Panc1 (cell line): ENCODE measurements around the gene DNMT3A. TPM values are rescaled to one million over a fixed set of nuclear protein-coding genes. Genes with fewer than 3 reads are reported as not detected.

Experiments
- ATAC-seq: fragments of 200-7000 bp; cut with Tn5 transposase; 2 replicates; pipeline ENCODE4 v1.9.1; 2020; ENCODE audit warnings: mild to moderate bottlenecking, moderate library complexity
- BruUV-seq: library from RNA; stranded (reverse); fragments of 400-500 nt; replicated peaks from 2 replicates; lab custom pipeline; 2021; lab: Mats Ljungman, UMichigan
- CTCF ChIA-PET: fragments of 300-600 bp; sonication (Branson Sonifier 250); formaldehyde crosslinking; loops from one replicate; lab custom pipeline; 2022; ENCODE audit warnings: antibody characterized with exemption; lab: Charles Lee
- POLR2A ChIA-PET: fragments of 300-600 bp; sonication (Branson Sonifier 250); formaldehyde crosslinking; loops from one replicate; lab custom pipeline; 2022; ENCODE audit warnings: antibody characterized with exemption; lab: Charles Lee
- DNase-seq: peaks from one replicate; pipeline ENCODE4 v3.0.0-alpha.2; 2010; ENCODE audit warnings: low read depth, low spot score
- H3K27ac ChIP-seq: 2 replicates; pipeline ENCODE4 v1.5.1; 2011; ENCODE audit warnings: mild to moderate bottlenecking, low read length, inconsistent platforms
- H3K27me3 ChIP-seq: fragments of 200-500 bp; sonication (Bioruptor generic); 2 replicates; pipeline ENCODE4 v1.6.0; 2014; ENCODE audit warnings: low read length, inconsistent platforms; ENCODE audit not compliant: control insufficient read depth, insufficient read depth
- H3K36me3 ChIP-seq: fragments of 200-500 bp; sonication (Bioruptor generic); 2 replicates; pipeline ENCODE4 v1.5.1; 2014; ENCODE audit warnings: inconsistent platforms, mild to moderate bottlenecking, low read length, moderate library complexity; ENCODE audit not compliant: control insufficient read depth, insufficient read depth
- H3K4me1 ChIP-seq: 2 replicates; pipeline ENCODE4 v1.5.1; 2011; ENCODE audit warnings: inconsistent platforms, mild to moderate bottlenecking, low read length, moderate library complexity; ENCODE audit not compliant: control insufficient read depth, insufficient read depth
- H3K4me3 ChIP-seq, 2 experiments: 2 replicates each; pipeline ENCODE4 v1.5.1; 2011 to 2012; ENCODE audit warnings: low read depth in 2 of 2, low read length in 2 of 2, mild to moderate bottlenecking in 2 of 2, inconsistent platforms in 1 of 2, moderate library complexity in 1 of 2
- H3K9me3 ChIP-seq: fragments of 200-500 bp; sonication (Bioruptor generic); 2 replicates; pipeline ENCODE4 v1.5.1; 2014; ENCODE audit warnings: low read depth, mild to moderate bottlenecking, inconsistent platforms, low read length, moderate library complexity; ENCODE audit not compliant: control insufficient read depth, insufficient read depth
- POLR2AphosphoS5 ChIP-seq: IDR thresholded peaks from 2 replicates; pipeline ENCODE4 v1.6.1; 2012; ENCODE audit warnings: mild to moderate bottlenecking, low read depth, low read length, moderate library complexity
- SIN3A ChIP-seq: IDR thresholded peaks from 2 replicates; pipeline ENCODE4 v1.6.1; 2012; ENCODE audit warnings: low read depth, mild to moderate bottlenecking, low read length, moderate library complexity, borderline replicate concordance; ENCODE audit not compliant: insufficient read depth
- TCF7L2 ChIP-seq: IDR thresholded peaks from 2 replicates; pipeline ENCODE4 v1.6.1; 2011; ENCODE audit warnings: mild to moderate bottlenecking, low read depth, low read length, inconsistent platforms
- in situ Hi-C: cut with HindIII; loops from 2 replicates; pipeline ENCODE4 v1.10.0; 2016; ENCODE audit warnings: low sequenced_read_pairs, low pct_unique_long_range_greater_than_20kb
- intact Hi-C: fragments of 100-400 bp; cut with micrococcal nuclease; formaldehyde crosslinking; loops from one replicate; pipeline ENCODE4 v1.10.0; 2022; ENCODE audit not compliant: unreplicated experiment
- total RNA-seq: library from RNA; stranded (reverse); gene quantifications from one replicate; pipeline ENCODE4 v1.2.1, GENCODE V29; 2021; ENCODE audit not compliant: unreplicated experiment
- TF ChIP-seq, protein P1 (sequence below), 2 experiments: IDR thresholded peaks; 2 replicates each; pipeline ENCODE4 v1.6.1; 2011 to 2012; ENCODE audit warnings: low read depth in 2 of 2, control low read depth in 1 of 2, low read length in 1 of 2, mild to moderate bottlenecking in 1 of 2, moderate library complexity in 1 of 2; ENCODE audit not compliant: insufficient read depth in 1 of 2
- TF ChIP-seq, protein P2 (sequence below): fragments of 450-650 bp; IDR thresholded peaks from 2 replicates; pipeline ENCODE4 v1.5.1; 2017; ENCODE audit warnings: mild to moderate bottlenecking

DNMT3A gene
- total RNA-seq, 1 experiment from 2014 or later, result 29.3 TPM

DNA sequence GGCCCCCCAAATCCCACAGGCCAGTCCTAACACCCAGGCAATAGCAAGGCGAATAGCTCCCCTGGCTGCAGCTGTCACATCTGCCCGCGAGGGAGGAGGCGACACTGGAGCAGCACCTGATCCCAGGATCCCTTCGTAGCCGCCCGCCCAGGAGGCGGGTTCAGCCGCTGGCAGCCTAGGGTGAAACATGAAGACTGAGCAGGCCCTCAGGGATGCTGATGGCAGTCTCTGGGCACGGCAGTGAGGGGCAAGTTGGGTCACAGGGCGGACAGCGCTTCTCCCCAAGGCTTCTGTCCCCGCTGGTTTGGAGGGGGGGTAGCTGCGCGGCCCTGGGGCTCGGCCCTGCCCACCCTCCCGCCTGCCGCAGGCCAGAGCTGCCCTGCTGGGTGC is 1.9 kb downstream of the DNMT3A start:
- Histone ChIP-seq H3K27ac (no peak overlapping the region), H3K4me3 (no peak overlapping the region), H3K27me3 (no peaks in the 10 kb centered on the region), H3K9me3 (no peaks in the 10 kb centered on the region), H3K4me1 (no peaks in the 10 kb centered on the region), H3K36me3 (no peaks in the 10 kb centered on the region)
- TF ChIP-seq POLR2AphosphoS5 (no peak), SIN3A (no peak)
- TF ChIP-seq, protein P1, sequence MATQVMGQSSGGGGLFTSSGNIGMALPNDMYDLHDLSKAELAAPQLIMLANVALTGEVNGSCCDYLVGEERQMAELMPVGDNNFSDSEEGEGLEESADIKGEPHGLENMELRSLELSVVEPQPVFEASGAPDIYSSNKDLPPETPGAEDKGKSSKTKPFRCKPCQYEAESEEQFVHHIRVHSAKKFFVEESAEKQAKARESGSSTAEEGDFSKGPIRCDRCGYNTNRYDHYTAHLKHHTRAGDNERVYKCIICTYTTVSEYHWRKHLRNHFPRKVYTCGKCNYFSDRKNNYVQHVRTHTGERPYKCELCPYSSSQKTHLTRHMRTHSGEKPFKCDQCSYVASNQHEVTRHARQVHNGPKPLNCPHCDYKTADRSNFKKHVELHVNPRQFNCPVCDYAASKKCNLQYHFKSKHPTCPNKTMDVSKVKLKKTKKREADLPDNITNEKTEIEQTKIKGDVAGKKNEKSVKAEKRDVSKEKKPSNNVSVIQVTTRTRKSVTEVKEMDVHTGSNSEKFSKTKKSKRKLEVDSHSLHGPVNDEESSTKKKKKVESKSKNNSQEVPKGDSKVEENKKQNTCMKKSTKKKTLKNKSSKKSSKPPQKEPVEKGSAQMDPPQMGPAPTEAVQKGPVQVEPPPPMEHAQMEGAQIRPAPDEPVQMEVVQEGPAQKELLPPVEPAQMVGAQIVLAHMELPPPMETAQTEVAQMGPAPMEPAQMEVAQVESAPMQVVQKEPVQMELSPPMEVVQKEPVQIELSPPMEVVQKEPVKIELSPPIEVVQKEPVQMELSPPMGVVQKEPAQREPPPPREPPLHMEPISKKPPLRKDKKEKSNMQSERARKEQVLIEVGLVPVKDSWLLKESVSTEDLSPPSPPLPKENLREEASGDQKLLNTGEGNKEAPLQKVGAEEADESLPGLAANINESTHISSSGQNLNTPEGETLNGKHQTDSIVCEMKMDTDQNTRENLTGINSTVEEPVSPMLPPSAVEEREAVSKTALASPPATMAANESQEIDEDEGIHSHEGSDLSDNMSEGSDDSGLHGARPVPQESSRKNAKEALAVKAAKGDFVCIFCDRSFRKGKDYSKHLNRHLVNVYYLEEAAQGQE (IDR thresholded peaks at IDR 0.05; ENCODE audit: insufficient read depth in 1 of 2, low read depth in 2 of 2, low read length in 1 of 2), result no peak
- TF ChIP-seq, protein P2, sequence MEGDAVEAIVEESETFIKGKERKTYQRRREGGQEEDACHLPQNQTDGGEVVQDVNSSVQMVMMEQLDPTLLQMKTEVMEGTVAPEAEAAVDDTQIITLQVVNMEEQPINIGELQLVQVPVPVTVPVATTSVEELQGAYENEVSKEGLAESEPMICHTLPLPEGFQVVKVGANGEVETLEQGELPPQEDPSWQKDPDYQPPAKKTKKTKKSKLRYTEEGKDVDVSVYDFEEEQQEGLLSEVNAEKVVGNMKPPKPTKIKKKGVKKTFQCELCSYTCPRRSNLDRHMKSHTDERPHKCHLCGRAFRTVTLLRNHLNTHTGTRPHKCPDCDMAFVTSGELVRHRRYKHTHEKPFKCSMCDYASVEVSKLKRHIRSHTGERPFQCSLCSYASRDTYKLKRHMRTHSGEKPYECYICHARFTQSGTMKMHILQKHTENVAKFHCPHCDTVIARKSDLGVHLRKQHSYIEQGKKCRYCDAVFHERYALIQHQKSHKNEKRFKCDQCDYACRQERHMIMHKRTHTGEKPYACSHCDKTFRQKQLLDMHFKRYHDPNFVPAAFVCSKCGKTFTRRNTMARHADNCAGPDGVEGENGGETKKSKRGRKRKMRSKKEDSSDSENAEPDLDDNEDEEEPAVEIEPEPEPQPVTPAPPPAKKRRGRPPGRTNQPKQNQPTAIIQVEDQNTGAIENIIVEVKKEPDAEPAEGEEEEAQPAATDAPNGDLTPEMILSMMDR, result no peak
- no TSS peak for BruUV-seq
- intact Hi-C loops, result no loop called here
- DNase-seq (no peak), ATAC-seq (no peak)
- in situ Hi-C loops, result no loop called here
- ChIA-PET POLR2A (no interaction called here), CTCF (no interaction called here)

DNA sequence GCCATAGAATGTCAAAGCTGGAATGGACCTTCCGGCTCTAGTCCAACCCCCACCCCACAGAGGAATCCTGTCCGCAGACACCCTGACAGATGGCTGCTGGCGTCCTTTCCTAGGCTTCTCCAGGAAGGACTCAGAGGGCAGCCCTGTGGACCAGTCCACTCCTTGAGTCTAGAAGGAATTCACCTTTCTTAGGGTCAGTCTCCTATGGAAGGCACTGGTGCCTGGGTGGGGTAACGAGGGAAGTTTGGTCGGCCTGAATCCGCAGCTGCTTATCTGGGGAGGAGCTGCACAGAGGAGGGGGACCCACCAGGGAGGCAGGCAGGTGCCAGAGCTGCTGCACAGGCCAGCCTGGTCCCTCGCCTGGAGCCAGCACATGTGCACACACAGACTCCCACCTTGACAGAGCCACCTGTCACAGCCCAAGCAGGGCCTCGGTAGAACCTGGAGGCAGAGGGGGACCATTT is 2.5 kb downstream of the DNMT3A start:
- no TSS peak for BruUV-seq
- H3K9me3 ChIP-seq, result no peaks in the 10 kb centered on the region
- no peaks in the 10 kb centered on the region for H3K27me3 ChIP-seq
- CTCF ChIA-PET, result no interaction called here
- intact Hi-C loops (no loop called here), in situ Hi-C loops (no loop called here)
- no peaks in the 10 kb centered on the region for H3K4me1 ChIP-seq
- TF ChIP-seq, protein P1 (IDR thresholded peaks at IDR 0.05; ENCODE audit: insufficient read depth in 1 of 2, low read depth in 2 of 2, low read length in 1 of 2), result no peak
- TF ChIP-seq SIN3A, result no peak
- TF ChIP-seq, protein P2, result no peak
- TF ChIP-seq POLR2AphosphoS5, result no peak
- no peak for TF ChIP-seq TCF7L2
- no peaks in the 10 kb centered on the region for H3K36me3 ChIP-seq
- no peak overlapping the region for H3K27ac ChIP-seq
- ATAC-seq (no peak), DNase-seq (no peak)
- POLR2A ChIA-PET, result no interaction called here
- H3K4me3 ChIP-seq, result no peak overlapping the region
